Measurements from ENCODE around the gene ACTG1. TPM values are rescaled to one million over a fixed set of nuclear protein-coding genes. Genes with fewer than 3 reads are reported as not detected.

ACTG1 gene
- total RNA-seq, 4 donors from 2014 or later: 2,372 to 2,875 (median 2,670) TPM

- H3K27me3 ChIP-seq: peaks cover 0 to 5% of the 10 kb centered on the region in 2 donors
- WGBS, 2 donors: 77 to 82% methylated on average over 13 to 15 of the region's 15 CpGs
These were observed 30.1 kb upstream of the ACTG1 start for GRCh38 chr17:81542431-81543338.

GRCh38 chr17:81541123-81541522 is 28.5 kb upstream of the ACTG1 start:
- TF ChIP-seq CTCF (IDR thresholded peaks at IDR 0.05): no peak
- no peak for TF ChIP-seq EP300 (IDR thresholded peaks at IDR 0.05)
- TF ChIP-seq POLR2A (IDR thresholded peaks at IDR 0.05): no peak
- H3K27me3 ChIP-seq: peaks cover 0 to 21% of the 10 kb centered on the region in 2 donors
- no peaks in the 10 kb centered on the region for H3K9me3 ChIP-seq
- DNase-seq (ENCODE audit: low spot score in 2 of 2): no peak
- H3K27ac ChIP-seq: no peak overlapping the region
- 84 to 88% methylated on average over 11 to 16 of the region's 17 CpGs for WGBS, 2 donors
- H3K36me3 ChIP-seq: peaks cover 2 to 81% (median 11%) of the 10 kb centered on the region in 3 donors
- peaks cover 0 to 20% (median 12%) of the 10 kb centered on the region in 4 donors for H3K4me1 ChIP-seq
- H3K4me3 ChIP-seq: no peak overlapping the region

More at GRCh38 chr17:81542431-81543338, 30.1 kb upstream of the ACTG1 start:
- Histone ChIP-seq H3K36me3 (peaks cover 3 to 97% (median 23%) of the 10 kb centered on the region in 3 donors), H3K27ac (no peak overlapping the region), H3K4me3 (no peak overlapping the region), H3K9me3 (no peaks in the 10 kb centered on the region), H3K4me1 (peaks cover 0 to 4% (median under 1%) of the 10 kb centered on the region in 4 donors)
- TF ChIP-seq EP300 (IDR thresholded peaks at IDR 0.05) (no peak), POLR2A (IDR thresholded peaks at IDR 0.05) (no peak), CTCF (IDR thresholded peaks at IDR 0.05) (no peak)
- no peak for DNase-seq (ENCODE audit: low spot score in 2 of 2)

GRCh38 chr17:81540676-81541027 is 28.1 kb upstream of the ACTG1 start:
- Histone ChIP-seq H3K27ac (no peak overlapping the region), H3K9me3 (no peaks in the 10 kb centered on the region), H3K4me3 (no peak overlapping the region), H3K4me1 (peaks cover 0 to 21% (median 12%) of the 10 kb centered on the region in 4 donors), H3K27me3 (peaks cover 0 to 25% of the 10 kb centered on the region in 2 donors), H3K36me3 (peaks cover 2 to 77% (median 11%) of the 10 kb centered on the region in 3 donors)
- DNase-seq (ENCODE audit: low spot score in 2 of 2): no peak
- WGBS, 2 donors: 85 to 93% methylated on average over 6 to 11 of the region's 14 CpGs
- TF ChIP-seq POLR2A (IDR thresholded peaks at IDR 0.05) (no peak), EP300 (IDR thresholded peaks at IDR 0.05) (no peak), CTCF (IDR thresholded peaks at IDR 0.05) (no peak)

- Histone ChIP-seq H3K27ac (no peak overlapping the region), H3K27me3 (peaks cover 0 to 30% of the 10 kb centered on the region in 2 donors), H3K9me3 (no peaks in the 10 kb centered on the region), H3K4me3 (no peak overlapping the region), H3K36me3 (peaks cover 2 to 71% (median 11%) of the 10 kb centered on the region in 3 donors), H3K4me1 (peaks cover 0 to 21% (median 12%) of the 10 kb centered on the region in 4 donors)
- 93 to 95% methylated on average over 21 to 23 of the region's 28 CpGs for WGBS, 2 donors
- TF ChIP-seq CTCF (IDR thresholded peaks at IDR 0.05): no peak
- no peak for TF ChIP-seq POLR2A (IDR thresholded peaks at IDR 0.05)
- no peak for TF ChIP-seq EP300 (IDR thresholded peaks at IDR 0.05)
- DNase-seq (ENCODE audit: low spot score in 2 of 2): no peak
These were observed 27.5 kb upstream of the ACTG1 start for GRCh38 chr17:81539961-81540675.
